ENCODE results near the gene TXLNG. TPM values are rescaled to one million over a fixed set of nuclear protein-coding genes. Genes with fewer than 3 reads are reported as not detected.

Gene TXLNG
- total and polyA plus RNA-seq, 2 of the 13 experiments (the other 11 are each of a cell fraction or from before 2014, with no cell fraction given) = 13.1 to 15.5 TPM

DNA sequence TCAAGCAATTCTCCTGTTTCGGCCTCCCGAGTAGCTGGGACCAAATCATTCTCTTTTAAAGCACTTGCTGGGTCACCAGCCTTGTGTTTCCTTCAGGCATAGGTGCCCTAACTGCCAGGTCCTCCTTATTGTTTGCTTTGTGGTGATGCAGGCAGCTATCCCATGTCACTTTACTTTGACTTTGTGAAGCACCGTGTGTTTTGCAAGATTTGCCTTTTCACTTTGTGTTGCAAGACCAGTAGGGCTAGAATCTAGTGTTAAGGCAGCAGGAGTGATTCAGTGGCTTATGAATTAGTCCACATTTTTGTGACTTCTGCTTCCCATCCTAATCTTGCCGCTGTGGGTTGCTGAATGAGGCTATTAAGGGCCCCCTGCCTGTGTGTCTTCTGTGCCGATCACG is 46.7 kb upstream of the TXLNG start:
- ATAC-seq (peak; percentile 70), FAIRE-seq (peak; percentile 73), DNase-seq (ENCODE audit: low spot score) (peak; percentile 69)
- BruUV-seq (replicated peaks) = no TSS peak
- Histone ChIP-seq H3K79me2 (ENCODE audit: insufficient read depth, low read length) (no peaks in the 10 kb centered on the region), H3K4me3 (replicated peaks in 1 of 3; ENCODE audit: insufficient read depth in 1 of 3, low read depth in 2 of 3, low read length in 3 of 3) (no peak overlapping the region), H3K27me3 (ENCODE audit: control insufficient read depth in 1 of 2, insufficient read depth in 2 of 2, low read length in 2 of 2) (no peaks in the 10 kb centered on the region), H3K36me3 (replicated peaks in 1 of 2; ENCODE audit: control insufficient read depth in 1 of 2, insufficient read depth in 2 of 2, low read length in 2 of 2) (peaks cover 3 to 25% of the 10 kb centered on the region in 2 experiments; a peak in 3 of 5 replicates), H3K9ac (ENCODE audit: insufficient read depth, low read depth, low read length) (no peak overlapping the region), H3K27ac (ENCODE audit: extremely low read length, insufficient read depth, low read length) (no peak overlapping the region), H3K4me1 (ENCODE audit: insufficient read depth, low read length) (peaks cover 21% of the 10 kb centered on the region), H2AFZ (ENCODE audit: low read length) (no peak overlapping the region), H3K9me3 (ENCODE audit: low read length) (no peaks in the 10 kb centered on the region), H3K4me2 (ENCODE audit: low read depth, low read length) (no peak overlapping the region), H4K20me1 (ENCODE audit: insufficient read depth, low read length) (no peaks in the 10 kb centered on the region)
- ChIA-PET POLR2A (interaction anchor here (1.3 to 1.9 kb wide), 3 partner anchors 20 to 32 kb away, joined by 9 to 12 read pairs (median 10); partner anchors contain the start of genes CTPS2 and SYAP1), CTCF (ENCODE audit: low intra/inter-chr PET ratio, low total read pairs) (no interaction called here)
- intact Hi-C loops (cut with micrococcal nuclease; ENCODE audit: unreplicated experiment) = no loop called here
- in situ Hi-C loops (cut with HindIII; ENCODE audit: extremely low pct_ligation_motif_present, low pct_unique_long_range_greater_than_20kb) = no loop called here
- 29% methylated on average over 3 of the region's 6 CpGs for WGBS (ENCODE audit: low lambda C conversion rate)
- TF ChIP-seq ZNF367 (CRISPR knock-in tag; IDR thresholded peaks at IDR 0.05; ENCODE audit: borderline replicate concordance) = no peak
- no peak for TF ChIP-seq ARNTL (CRISPR knock-in tag; IDR thresholded peaks at IDR 0.05)
- no peak for TF ChIP-seq SOX13 (IDR thresholded peaks at IDR 0.05)
- TF ChIP-seq SOX13 (CRISPR knock-in tag; conservative IDR thresholded peaks at IDR 0.05 in 1 of 2, IDR thresholded peaks at IDR 0.05 in 1 of 2) = peak in 1 of 2 experiments; percentile 10; a peak in 1 of 4 replicates
- TF ChIP-seq SAP130 (CRISPR knock-in tag; IDR thresholded peaks at IDR 0.05; ENCODE audit: low read depth) = peak; percentile 11; the same call in 1 of the 2 replicates
- TF ChIP-seq ZBTB43 (CRISPR knock-in tag; conservative IDR thresholded peaks at IDR 0.05) = no peak
- peak; percentile 19; the same call in 1 of the 2 replicates for TF ChIP-seq FOXA3 (CRISPR knock-in tag; IDR thresholded peaks at IDR 0.05)
- no peak for TF ChIP-seq ARID5B (CRISPR knock-in tag; IDR thresholded peaks at IDR 0.05)
- 0 out of 2 replicates have a peak, but pooled peaks have one; percentile 22 for TF ChIP-seq HMG20A (CRISPR knock-in tag; IDR thresholded peaks at IDR 0.05; ENCODE audit: borderline replicate concordance)
- no peak for TF ChIP-seq PITX1 (CRISPR knock-in tag; IDR thresholded peaks at IDR 0.05)
- TF ChIP-seq GATAD2A (CRISPR knock-in tag; IDR thresholded peaks at IDR 0.05) = 0 out of 2 replicates have a peak, but pooled peaks have one; percentile 34
- TF ChIP-seq, protein P1, sequence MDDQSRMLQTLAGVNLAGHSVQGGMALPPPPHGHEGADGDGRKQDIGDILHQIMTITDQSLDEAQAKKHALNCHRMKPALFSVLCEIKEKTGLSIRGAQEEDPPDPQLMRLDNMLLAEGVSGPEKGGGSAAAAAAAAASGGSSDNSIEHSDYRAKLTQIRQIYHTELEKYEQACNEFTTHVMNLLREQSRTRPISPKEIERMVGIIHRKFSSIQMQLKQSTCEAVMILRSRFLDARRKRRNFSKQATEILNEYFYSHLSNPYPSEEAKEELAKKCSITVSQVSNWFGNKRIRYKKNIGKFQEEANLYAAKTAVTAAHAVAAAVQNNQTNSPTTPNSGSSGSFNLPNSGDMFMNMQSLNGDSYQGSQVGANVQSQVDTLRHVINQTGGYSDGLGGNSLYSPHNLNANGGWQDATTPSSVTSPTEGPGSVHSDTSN (CRISPR knock-in tag; IDR thresholded peaks at IDR 0.05; ENCODE audit: borderline replicate concordance) = no peak
- TF ChIP-seq RARA (CRISPR knock-in tag; IDR thresholded peaks at IDR 0.05) = no peak
- peak; percentile 91 for TF ChIP-seq CEBPB (IDR thresholded peaks at IDR 0.05; ENCODE audit: borderline replicate concordance, low read depth, low read length)
- TF ChIP-seq ZNF616 (CRISPR knock-in tag; IDR thresholded peaks at IDR 0.05; ENCODE audit: low read depth) = no peak
- TF ChIP-seq ZNF335 (CRISPR knock-in tag; IDR thresholded peaks at IDR 0.05) = peak; percentile 81
- TF ChIP-seq BCL6 (CRISPR knock-in tag; IDR thresholded peaks at IDR 0.05) = 0 out of 2 replicates have a peak, but pooled peaks have one; percentile 11
- TF ChIP-seq FOSL2 (CRISPR knock-in tag; IDR thresholded peaks at IDR 0.05) = 0 out of 2 replicates have a peak, but pooled peaks have one; percentile 32
- peak; percentile 55; the same call in 1 of the 2 replicates for TF ChIP-seq CEBPG (CRISPR knock-in tag; IDR thresholded peaks at IDR 0.05)
